Stromal cell of bone marrow (primary cell): ENCODE measurements around the gene THOC1.

ENCODE experiments used
- DNase-seq: peaks from one replicate; pipeline ENCODE4 v3.0.0-alpha.2; 2012; ENCODE audit warnings: low read depth

Gene THOC1

DNA sequence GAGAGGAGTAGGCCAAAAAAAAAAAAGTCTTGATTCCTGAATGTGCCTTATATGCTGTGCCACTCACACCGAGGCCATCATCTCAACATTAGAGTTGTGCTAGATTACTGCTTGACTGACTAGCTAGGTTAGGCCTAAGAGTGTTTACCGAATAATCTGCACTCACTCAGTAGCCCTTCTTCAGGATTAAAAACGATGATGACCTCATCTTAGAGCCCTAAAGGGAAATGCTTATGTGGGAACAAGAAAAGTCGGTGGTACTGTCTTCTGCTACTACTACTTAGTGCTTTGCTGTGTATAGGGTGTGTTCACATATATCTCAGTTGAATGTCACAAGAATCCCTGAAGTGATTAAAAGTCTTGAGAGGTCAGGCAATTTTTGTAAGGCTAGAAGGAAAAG, 54.3 kb downstream of the THOC1 start:
- DNase-seq, result no peak

DNA sequence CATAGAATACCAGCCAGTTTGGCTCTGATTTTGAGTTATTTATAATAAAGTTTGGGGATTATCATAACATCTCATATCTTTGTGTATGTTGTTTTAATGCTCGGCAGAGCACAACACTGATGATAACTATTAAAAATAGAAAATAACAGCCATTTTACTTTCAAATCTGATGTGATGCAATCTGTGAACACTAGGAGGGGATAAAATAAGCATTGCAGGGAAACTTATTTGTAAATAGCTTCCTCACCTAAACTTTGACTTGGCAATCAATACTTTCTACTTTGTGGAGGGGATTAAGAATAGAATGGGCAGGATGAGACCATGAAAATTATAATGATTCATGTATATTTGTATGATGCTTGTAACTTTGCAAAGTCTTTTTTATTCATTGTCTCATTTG, 55.1 kb downstream of the THOC1 start:
- DNase-seq, result no peak

DNA sequence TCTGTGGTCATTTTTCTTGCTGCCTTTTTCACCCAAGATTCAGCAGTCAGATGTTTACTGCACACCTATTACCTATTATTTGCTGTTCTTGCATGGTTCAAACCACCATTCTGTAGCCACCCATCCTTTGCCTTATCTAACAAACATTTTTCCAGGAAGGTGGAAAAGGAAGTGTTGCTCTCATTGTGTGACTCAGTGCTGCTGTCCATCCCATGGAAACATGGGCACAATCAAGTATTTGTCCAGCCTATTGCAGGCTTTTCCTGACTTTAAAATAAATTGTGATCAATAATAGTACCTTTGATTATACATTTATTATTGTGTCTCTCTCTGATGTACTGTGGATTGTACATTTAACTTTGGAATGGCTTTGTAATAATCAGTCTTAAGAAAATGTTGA, 56.3 kb downstream of the THOC1 start:
- DNase-seq, result no peak

DNA sequence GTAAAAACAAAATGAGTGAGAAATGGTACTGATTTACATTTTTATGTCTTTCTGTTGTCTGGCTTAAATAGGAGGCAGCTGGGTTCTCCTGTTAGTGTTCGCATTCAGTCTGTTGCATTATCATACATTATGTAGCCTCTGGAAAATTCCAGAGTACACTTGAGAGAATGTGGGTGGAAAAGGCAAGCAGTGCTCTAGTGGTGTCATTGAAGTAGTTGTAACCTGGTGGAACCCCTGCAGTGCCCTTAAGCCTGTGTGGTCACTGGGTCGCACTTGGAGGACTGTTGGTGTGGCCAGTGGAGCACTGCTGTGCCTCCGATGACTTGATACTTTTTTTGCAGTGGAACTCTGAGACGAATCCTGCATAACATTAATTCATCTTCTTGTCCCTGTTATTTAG, 57.1 kb downstream of the THOC1 start:
- no peak for DNase-seq

- no peak for DNase-seq
These were observed 57.8 kb downstream of the THOC1 start for GRCh38 chr18:210075-210474.

GRCh38 chr18:199768-200167, 68.1 kb downstream of the THOC1 start:
- DNase-seq, result no peak

DNA sequence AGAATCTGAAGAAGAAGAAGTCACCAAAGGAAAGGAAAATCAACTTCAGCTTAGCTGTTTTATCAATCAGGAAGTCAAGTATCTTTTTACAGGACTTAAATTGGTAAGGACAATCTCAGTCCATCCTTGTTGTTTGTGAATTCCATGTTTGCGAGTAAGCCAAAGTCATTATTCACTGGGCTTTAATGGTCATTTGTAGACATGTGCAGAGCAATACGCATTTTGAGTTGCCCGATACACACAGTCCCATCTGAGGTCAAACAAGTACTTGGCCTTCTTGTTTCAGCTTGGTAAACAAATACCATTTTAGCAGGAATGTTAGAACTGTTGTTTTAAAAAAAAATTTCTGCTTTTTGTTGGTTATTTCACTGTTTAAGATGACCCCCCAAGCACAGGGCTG, 68.6 kb downstream of the THOC1 start:
- DNase-seq, result no peak

GRCh38 chr18:195651-196050, 72.2 kb downstream of the THOC1 start:
- DNase-seq, result no peak

DNA sequence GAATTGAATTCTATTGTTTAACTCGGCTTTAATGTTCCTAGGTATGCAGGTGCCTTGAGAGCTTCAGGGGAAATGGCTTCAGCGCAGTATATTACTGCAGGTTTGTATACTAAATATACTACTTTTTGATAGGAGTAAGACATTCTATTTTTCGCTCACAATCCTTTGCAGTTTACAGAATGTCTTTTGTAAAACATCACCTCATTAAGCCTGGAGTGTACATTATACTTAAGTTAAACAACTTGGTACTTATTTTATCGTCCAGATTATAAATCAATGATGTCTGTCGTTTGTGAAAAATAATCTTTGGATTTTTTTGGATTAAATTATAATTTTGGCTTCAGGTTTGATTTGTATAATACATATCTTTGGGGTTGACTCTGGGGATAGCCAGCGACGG, 75.0 kb downstream of the THOC1 start:
- DNase-seq, result no peak

- DNase-seq, result no peak
These were observed 76.1 kb downstream of the THOC1 start for GRCh38 chr18:191725-192124.

DNA sequence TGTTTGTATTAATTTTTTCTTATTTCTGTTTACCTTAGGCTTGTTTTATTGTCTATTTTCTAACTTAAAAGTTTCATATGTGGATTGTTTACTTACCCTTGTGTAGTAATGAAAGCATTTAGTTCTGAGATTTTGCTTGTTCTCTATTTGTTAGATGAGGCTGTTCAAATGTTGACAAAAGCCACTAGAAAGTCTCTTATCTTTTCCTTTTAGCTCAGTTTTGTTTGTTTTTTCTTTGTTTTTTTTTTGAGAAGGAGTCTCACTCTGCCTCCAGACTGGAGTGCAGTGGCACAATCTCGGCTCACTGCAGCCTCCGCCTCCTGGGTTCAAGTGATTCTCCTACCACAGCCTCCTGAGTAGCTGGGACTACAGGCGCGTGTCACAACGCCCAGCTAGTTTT, 78.6 kb downstream of the THOC1 start:
- DNase-seq, result no peak

GRCh38 chr18:183769-184168, 84.1 kb downstream of the THOC1 start:
- peak; percentile 3 for DNase-seq

DNA sequence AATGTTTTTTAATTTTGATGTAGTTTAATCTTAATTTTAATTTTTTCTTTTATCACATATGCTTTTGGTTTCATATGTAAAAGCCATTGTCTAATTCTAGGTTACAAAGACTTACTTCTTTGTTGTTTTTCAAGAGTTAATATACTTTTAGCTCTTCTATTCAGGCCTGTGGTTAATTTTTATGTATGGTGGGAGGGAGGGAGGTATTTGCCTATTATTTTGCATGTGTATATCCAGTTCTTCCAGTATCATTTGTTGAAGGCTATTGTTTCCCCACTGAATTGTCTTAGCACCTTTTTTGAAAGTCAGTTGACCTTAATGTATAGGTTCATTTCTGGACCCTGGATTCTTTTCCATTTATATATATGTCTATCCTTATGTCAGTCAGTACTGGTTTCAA, 86.1 kb downstream of the THOC1 start:
- DNase-seq, result no peak

- no peak for DNase-seq
These were observed 88.3 kb downstream of the THOC1 start for GRCh38 chr18:179499-179898.

- no peak for DNase-seq
These were observed 95.5 kb downstream of the THOC1 start for GRCh38 chr18:172361-172760.
